Ascending aorta (tissue), 2 donors: ENCODE measurements around the gene CADM2. TPM values are rescaled to one million over a fixed set of nuclear protein-coding genes. Genes with fewer than 3 reads are reported as not detected.
"Not testable (repeated sequence)": the region's sequence is repeated elsewhere in the genome, so short reads cannot be mapped to it uniquely, and the experiment has no call there.

Experiments used
- DNase-seq, 2 donors: peaks; one replicate each; pipeline ENCODE4 v3.0.0-alpha.2; 2019; ENCODE audit warnings: low spot score in 2 of 2
- H3K27ac ChIP-seq, 2 donors: fragments of 200-600 bp; sonication (generic); one replicate each; pipeline ENCODE4 v1.5.1; 2016 to 2017; ENCODE audit warnings: mild to moderate bottlenecking in 1 of 2
- H3K27me3 ChIP-seq: fragments of 200-600 bp; sonication (generic); one replicate; pipeline ENCODE4 v1.5.1; 2017
- H3K36me3 ChIP-seq, 2 donors: fragments of 200-600 bp; sonication (generic); one replicate each; pipeline ENCODE4 v1.5.1; 2016
- H3K4me1 ChIP-seq, 2 donors: fragments of 200-600 bp; sonication (generic); one replicate each; pipeline ENCODE4 v1.5.1; 2016 to 2017; ENCODE audit warnings: mild to moderate bottlenecking in 1 of 2
- H3K4me3 ChIP-seq, 2 donors: fragments of 200-600 bp; sonication (generic); one replicate each; pipeline ENCODE4 v1.5.1; 2016 to 2017; ENCODE audit warnings: mild to moderate bottlenecking in 1 of 2
- H3K9me3 ChIP-seq, 2 donors: fragments of 200-600 bp; sonication (generic); one replicate each; pipeline ENCODE4 v1.5.1; 2016
- CTCF ChIP-seq, 3 experiments: fragments of 200-600 bp in 2 of 3; fragments of 450-650 bp in 1 of 3; sonication (generic) in 2 of 3; IDR thresholded peaks; one replicate each; pipeline ENCODE4 v1.5.1; 2016 to 2019; ENCODE audit warnings: antibody characterized with exemption in 3 of 3, mild to moderate bottlenecking in 1 of 3, moderate library complexity in 1 of 3
- intact Hi-C: fragments of 100-400 bp; cut with DNase I; formaldehyde crosslinking; loops from one replicate; pipeline ENCODE4 v1.15.1; 2023
- total RNA-seq: library from RNA; depleted of rRNA; stranded (reverse); fragments of >200 nt; gene quantifications from one replicate; pipeline ENCODE4 v1.1.0, GENCODE V29; 2016

The CADM2 gene
- total RNA-seq, 1 donor from 2014 or later: 23.0 TPM

- Histone ChIP-seq H3K27ac (no peak overlapping the region), H3K36me3 (no peaks in the 10 kb centered on the region), H3K27me3 (no peaks in the 10 kb centered on the region), H3K9me3 (no peaks in the 10 kb centered on the region), H3K4me3 (no peak overlapping the region), H3K4me1 (no peaks in the 10 kb centered on the region)
- DNase-seq: no peak
- no peak for TF ChIP-seq CTCF (IDR thresholded peaks at IDR 0.05)
- intact Hi-C loops: no loop called here
Observed at GRCh38 chr3:85110393-85110792, 151.6 kb downstream of the CADM2 start.

DNA sequence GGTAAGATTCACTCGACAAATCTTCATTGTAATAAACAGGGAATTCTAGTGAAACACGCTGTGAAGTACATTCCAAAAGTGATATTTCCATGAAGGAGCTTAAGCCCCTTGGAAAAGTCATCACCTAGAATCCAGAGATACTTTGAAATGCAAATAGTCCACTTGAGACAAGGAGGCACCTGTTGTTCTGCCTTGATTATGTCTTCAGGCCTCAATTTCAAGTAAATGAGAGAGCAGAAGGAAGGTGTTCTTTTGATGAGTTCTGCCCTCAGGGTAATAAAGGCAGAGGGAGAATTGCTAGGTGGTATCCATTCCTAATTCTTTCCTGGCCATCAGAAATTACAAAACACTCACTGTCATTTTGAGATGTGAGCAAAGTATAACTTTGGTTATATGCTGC is 162.1 kb downstream of the CADM2 start:
- DNase-seq: no peak
- Histone ChIP-seq H3K27me3 (no peaks in the 10 kb centered on the region), H3K4me3 (no peak overlapping the region), H3K4me1 (no peaks in the 10 kb centered on the region), H3K27ac (no peak overlapping the region), H3K9me3 (peaks cover 0 to 4% of the 10 kb centered on the region in 2 donors), H3K36me3 (no peaks in the 10 kb centered on the region)
- intact Hi-C loops: no loop called here
- TF ChIP-seq CTCF (IDR thresholded peaks at IDR 0.05): no peak

GRCh38 chr3:85132864-85133263 is 174.1 kb downstream of the CADM2 start:
- DNase-seq, H3K27me3 ChIP-seq, H3K4me3 ChIP-seq, intact Hi-C loops, H3K27ac ChIP-seq, H3K4me1 ChIP-seq, H3K36me3 ChIP-seq, H3K9me3 ChIP-seq: not testable (repeated sequence)

DNA sequence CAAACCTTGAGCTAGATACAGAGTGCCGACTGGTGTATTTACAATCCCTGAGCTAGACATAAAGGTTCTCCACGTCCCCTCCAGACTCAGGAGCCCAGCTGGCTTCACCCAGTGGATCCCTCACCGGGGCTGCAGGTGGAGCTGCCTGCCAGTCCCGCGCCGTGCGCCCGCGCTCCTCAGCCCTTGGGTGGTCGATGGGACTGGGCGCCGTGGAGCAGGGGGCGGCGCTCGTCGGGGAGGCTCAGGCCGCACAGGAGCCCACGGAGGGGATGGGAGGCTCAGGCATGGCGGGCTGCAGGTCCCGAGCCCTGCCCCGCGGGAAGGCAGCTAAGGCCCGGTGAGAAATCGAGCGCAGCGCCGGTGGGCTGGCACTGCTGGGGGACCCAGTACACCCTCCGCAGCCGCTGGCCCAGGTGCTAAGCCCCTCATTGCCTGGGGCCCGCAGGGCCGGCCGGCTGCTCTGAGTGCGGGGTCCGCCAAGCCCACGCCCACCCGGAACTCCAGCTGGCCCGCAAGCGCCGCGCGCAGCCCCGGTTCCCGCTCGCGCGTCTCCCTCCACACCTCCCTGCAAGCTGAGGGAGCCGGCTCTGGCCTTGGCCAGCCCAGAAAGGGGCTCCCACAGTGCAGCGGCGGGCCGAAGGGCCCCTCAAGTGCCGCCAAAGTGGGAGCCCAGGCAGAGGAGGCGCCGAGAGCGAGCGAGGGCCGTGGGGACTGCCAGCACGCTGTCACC is 175.1 kb downstream of the CADM2 start:
- DNase-seq, H3K27me3 ChIP-seq, H3K36me3 ChIP-seq, H3K27ac ChIP-seq, H3K9me3 ChIP-seq, H3K4me1 ChIP-seq, intact Hi-C loops, H3K4me3 ChIP-seq: not testable (repeated sequence)

DNA sequence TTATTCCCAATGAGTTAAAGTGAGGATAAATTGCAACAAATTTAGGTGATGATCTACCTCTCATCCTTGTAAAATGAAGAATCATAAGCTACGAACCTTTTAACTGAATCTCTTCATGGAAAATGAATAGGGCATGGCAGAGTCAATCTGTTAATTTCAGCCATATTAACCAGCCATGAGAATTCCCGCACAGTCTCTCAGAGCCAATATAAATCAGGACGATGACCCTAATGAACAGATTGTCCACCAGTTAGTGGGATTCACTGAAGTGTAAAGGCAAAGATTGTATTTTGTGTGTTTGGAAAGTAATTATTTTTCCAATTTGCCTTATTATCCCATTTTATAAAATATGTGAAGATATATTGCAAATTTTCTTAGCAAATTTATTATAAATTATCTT is 183.8 kb downstream of the CADM2 start:
- Histone ChIP-seq H3K36me3 (no peaks in the 10 kb centered on the region), H3K27me3 (no peaks in the 10 kb centered on the region), H3K27ac (no peak overlapping the region), H3K4me3 (no peak overlapping the region), H3K4me1 (no peaks in the 10 kb centered on the region), H3K9me3 (no peaks in the 10 kb centered on the region)
- no peak for DNase-seq
- TF ChIP-seq CTCF (IDR thresholded peaks at IDR 0.05): no peak
- intact Hi-C loops: no loop called here

GRCh38 chr3:85148036-85148435 is 189.2 kb downstream of the CADM2 start:
- Histone ChIP-seq H3K4me1 (no peaks in the 10 kb centered on the region), H3K36me3 (no peaks in the 10 kb centered on the region), H3K9me3 (no peaks in the 10 kb centered on the region), H3K27me3 (no peaks in the 10 kb centered on the region), H3K4me3 (no peak overlapping the region), H3K27ac (no peak overlapping the region)
- intact Hi-C loops: no loop called here
- TF ChIP-seq CTCF (IDR thresholded peaks at IDR 0.05): no peak
- no peak for DNase-seq

GRCh38 chr3:85151555-85151954 is 192.8 kb downstream of the CADM2 start:
- Histone ChIP-seq H3K27me3 (no peaks in the 10 kb centered on the region), H3K4me1 (no peaks in the 10 kb centered on the region), H3K4me3 (no peak overlapping the region), H3K9me3 (no peaks in the 10 kb centered on the region), H3K27ac (no peak overlapping the region), H3K36me3 (no peaks in the 10 kb centered on the region)
- DNase-seq: no peak
- intact Hi-C loops: no loop called here
- TF ChIP-seq CTCF (IDR thresholded peaks at IDR 0.05): no peak

DNA sequence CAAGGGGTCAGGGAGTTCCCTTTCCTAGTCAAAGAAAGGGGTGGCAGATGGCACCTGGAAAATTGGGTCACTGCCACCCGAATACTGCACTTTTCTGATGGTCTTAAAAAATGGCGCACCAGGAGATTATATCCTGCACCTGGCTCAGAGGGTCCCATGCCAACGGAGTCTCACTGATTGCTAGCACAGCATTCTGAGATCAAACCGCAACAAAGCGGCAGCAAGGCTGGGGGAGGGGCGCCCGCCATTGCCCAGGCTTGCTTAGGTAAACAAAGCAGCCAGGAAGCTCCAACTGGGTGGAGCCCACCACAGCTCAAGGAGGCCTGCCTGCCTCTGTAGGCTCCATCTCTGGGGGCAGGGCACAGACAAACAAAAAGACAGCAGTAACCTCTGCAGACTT is 194.5 kb downstream of the CADM2 start:
- intact Hi-C loops, H3K27ac ChIP-seq, H3K27me3 ChIP-seq, H3K4me3 ChIP-seq, H3K36me3 ChIP-seq, DNase-seq, H3K9me3 ChIP-seq, H3K4me1 ChIP-seq: not testable (repeated sequence)
